HEK293 (cell line): ENCODE data around the gene CYP27C1.

Experiments used
- CTCF ChIA-PET: fragments of 350-600 bp; formaldehyde crosslinking; extraction: SDS; loops from one replicate; lab custom pipeline; 2021; ENCODE audit warnings: antibody characterized with exemption; lab: Yijun Ruan, JAX
- POLR2A ChIA-PET: fragments of 300-600 bp; formaldehyde crosslinking; extraction: SDS; loops from one replicate; lab custom pipeline; 2020; ENCODE audit warnings: antibody characterized with exemption, inconsistent platforms; lab: Yijun Ruan, JAX
- H3K27ac ChIP-seq: fragments of 200-500 bp; sonication (Bioruptor generic); 2 replicates; pipeline ENCODE4 v1.5.1; 2014; ENCODE audit warnings: low read depth, low read length, control low read depth, inconsistent platforms; ENCODE audit errors: extremely low read depth
- H3K36me3 ChIP-seq, 2 experiments: fragments of 200-500 bp in 1 of 2; sonication (Bioruptor generic) in 1 of 2; 1 replicate in 1 of 2; 2 replicates in 1 of 2; pipeline ENCODE4 v1.5.1; 2014 to 2017; ENCODE audit warnings: inconsistent platforms in 2 of 2, low read length in 2 of 2; ENCODE audit not compliant: control insufficient read depth in 2 of 2, insufficient read depth in 1 of 2
- H3K4me1 ChIP-seq: fragments of 200-500 bp; sonication (Bioruptor generic); 2 replicates; pipeline ENCODE4 v1.5.1; 2014; ENCODE audit warnings: mild to moderate bottlenecking, low read length, inconsistent platforms; ENCODE audit not compliant: control insufficient read depth, insufficient read depth
- H3K4me3 ChIP-seq: 2 replicates; pipeline ENCODE4 v1.5.1; 2011; ENCODE audit warnings: low read depth, mild to moderate bottlenecking, control low read depth, low read length, moderate library complexity
- H3K9me3 ChIP-seq: fragments of 200-500 bp; sonication (Bioruptor generic); 2 replicates; pipeline ENCODE4 v1.5.1; 2014; ENCODE audit warnings: low read depth, low read length, inconsistent platforms; ENCODE audit not compliant: control insufficient read depth, insufficient read depth
- FEZF1 ChIP-seq: fragments of 450-650 bp; formaldehyde crosslinking; IDR thresholded peaks from 2 replicates; pipeline ENCODE4 v1.5.1; 2016; ENCODE audit warnings: missing biosample characterization, missing genetic modification characterization
- HOXD13 ChIP-seq: sonication (generic); formaldehyde crosslinking; IDR thresholded peaks from 2 replicates; pipeline ENCODE4 v1.8.0; 2022; ENCODE audit warnings: missing genetic modification reagents, borderline replicate concordance
- KLF1 ChIP-seq: fragments of 450-650 bp; formaldehyde crosslinking; IDR thresholded peaks from 2 replicates; pipeline ENCODE4 v1.5.1; 2016; ENCODE audit warnings: missing biosample characterization, missing genetic modification characterization
- PBX3 ChIP-seq: sonication (generic); formaldehyde crosslinking; IDR thresholded peaks from 2 replicates; pipeline ENCODE4 v1.8.1; 2022; ENCODE audit warnings: mild to moderate bottlenecking, moderate library complexity, missing genetic modification reagents
- REST ChIP-seq: fragments of 450-650 bp; formaldehyde crosslinking; IDR thresholded peaks from 2 replicates; pipeline ENCODE4 v1.5.1; 2016; ENCODE audit warnings: missing biosample characterization, missing genetic modification characterization
- TRIM28 ChIP-seq: IDR thresholded peaks from 2 replicates; pipeline ENCODE4 v1.6.1; 2011; ENCODE audit warnings: low read length, control low read depth, borderline replicate concordance
- ZBTB20 ChIP-seq: fragments of 450-650 bp; formaldehyde crosslinking; IDR thresholded peaks from 2 replicates; pipeline ENCODE4 v1.5.1; 2016; ENCODE audit warnings: missing biosample characterization, missing genetic modification characterization
- ZNF155 ChIP-seq: fragments of 450-650 bp; formaldehyde crosslinking; IDR thresholded peaks from 2 replicates; pipeline ENCODE4 v1.5.1; 2016; ENCODE audit warnings: missing biosample characterization, missing genetic modification characterization
- ZNF202 ChIP-seq: fragments of 450-650 bp; formaldehyde crosslinking; IDR thresholded peaks from 2 replicates; pipeline ENCODE4 v1.5.1; 2016; ENCODE audit warnings: missing biosample characterization, missing genetic modification characterization, borderline replicate concordance
- ZNF221 ChIP-seq: fragments of 450-650 bp; formaldehyde crosslinking; IDR thresholded peaks from 2 replicates; pipeline ENCODE4 v1.5.1; 2017; ENCODE audit warnings: missing biosample characterization, missing genetic modification characterization, borderline replicate concordance
- ZNF24 ChIP-seq: fragments of 450-650 bp; formaldehyde crosslinking; IDR thresholded peaks from 2 replicates; pipeline ENCODE4 v1.5.1; 2016; ENCODE audit warnings: missing biosample characterization, missing genetic modification characterization
- ZNF266 ChIP-seq: fragments of 450-650 bp; formaldehyde crosslinking; IDR thresholded peaks from 2 replicates; pipeline ENCODE4 v1.5.1; 2016; ENCODE audit warnings: missing biosample characterization, missing genetic modification characterization, low read depth
- ZNF280C ChIP-seq: fragments of 450-650 bp; formaldehyde crosslinking; IDR thresholded peaks from 2 replicates; pipeline ENCODE4 v1.5.1; 2016; ENCODE audit warnings: missing biosample characterization, missing genetic modification characterization
- ZNF529 ChIP-seq: fragments of 450-650 bp; formaldehyde crosslinking; IDR thresholded peaks from 2 replicates; pipeline ENCODE4 v1.5.1; 2017; ENCODE audit warnings: missing genetic modification characterization, missing biosample characterization; ENCODE audit not compliant: insufficient replicate concordance
- ZNF548 ChIP-seq: fragments of 450-650 bp; formaldehyde crosslinking; IDR thresholded peaks from 2 replicates; pipeline ENCODE4 v1.5.1; 2016; ENCODE audit warnings: missing biosample characterization, missing genetic modification characterization
- ZNF555 ChIP-seq: fragments of 450-650 bp; formaldehyde crosslinking; conservative IDR thresholded peaks from 2 replicates; pipeline ENCODE4 v1.5.1; 2017; ENCODE audit warnings: missing biosample characterization, mild to moderate bottlenecking, missing genetic modification characterization, inconsistent platforms
- ZNF558 ChIP-seq: fragments of 450-650 bp; formaldehyde crosslinking; IDR thresholded peaks from 2 replicates; pipeline ENCODE4 v1.5.1; 2016; ENCODE audit warnings: missing biosample characterization, missing genetic modification characterization
- ZNF610 ChIP-seq: fragments of 450-650 bp; formaldehyde crosslinking; IDR thresholded peaks from 2 replicates; pipeline ENCODE4 v1.5.1; 2016; ENCODE audit warnings: missing biosample characterization, missing genetic modification characterization, borderline replicate concordance
- ZNF76 ChIP-seq: fragments of 450-650 bp; formaldehyde crosslinking; IDR thresholded peaks from 2 replicates; pipeline ENCODE4; 2016; ENCODE audit warnings: low read depth, missing biosample characterization, missing genetic modification characterization, borderline replicate concordance
- ZNF785 ChIP-seq: fragments of 450-650 bp; formaldehyde crosslinking; IDR thresholded peaks from 2 replicates; pipeline ENCODE4 v1.5.1; 2016; ENCODE audit warnings: missing biosample characterization, missing genetic modification characterization
- ZNF837 ChIP-seq: fragments of 450-650 bp; formaldehyde crosslinking; IDR thresholded peaks from 2 replicates; pipeline ENCODE4 v1.5.1; 2016; ENCODE audit warnings: missing biosample characterization, missing genetic modification characterization
- ZSCAN18 ChIP-seq: fragments of 450-650 bp; formaldehyde crosslinking; IDR thresholded peaks from 2 replicates; pipeline ENCODE4 v1.5.1; 2016; ENCODE audit warnings: missing biosample characterization, missing genetic modification characterization

The CYP27C1 gene

GRCh38 chr2:127137225-127137624, 82.9 kb downstream of the CYP27C1 start (continued):
- TF ChIP-seq HOXD13 (CRISPR knock-in tag): no peak

- H3K4me1 ChIP-seq: no peaks in the 10 kb centered on the region
- no peaks in the 10 kb centered on the region for H3K9me3 ChIP-seq
- ChIA-PET CTCF (no interaction called here), POLR2A (no interaction called here)
- H3K27ac ChIP-seq: no peak overlapping the region
- no peak for TF ChIP-seq ZNF610 (tag by site-specific recombination)
- no peak for TF ChIP-seq TRIM28
- TF ChIP-seq ZNF24: no peak
- no peak for TF ChIP-seq ZNF221
- TF ChIP-seq ZNF266 (tag by site-specific recombination): no peak
- TF ChIP-seq ZNF548: no peak
- no peak for TF ChIP-seq ZNF555 (tag by site-specific recombination)
- no peak for TF ChIP-seq ZNF76
- TF ChIP-seq ZBTB20 (tag by site-specific recombination): no peak
- TF ChIP-seq ZNF280C (tag by site-specific recombination): no peak
- H3K36me3 ChIP-seq: no peaks in the 10 kb centered on the region
- no peak overlapping the region for H3K4me3 ChIP-seq
These were observed 85.0 kb downstream of the CYP27C1 start for GRCh38 chr2:127134833-127135830.

GRCh38 chr2:127134235-127134634, 85.9 kb downstream of the CYP27C1 start:
- H3K36me3 ChIP-seq: no peaks in the 10 kb centered on the region
- no peaks in the 10 kb centered on the region for H3K4me1 ChIP-seq
- H3K4me3 ChIP-seq: no peak overlapping the region
- no peak overlapping the region for H3K27ac ChIP-seq
- no peaks in the 10 kb centered on the region for H3K9me3 ChIP-seq
- POLR2A ChIA-PET: interaction anchor here (0.6 kb wide), 1 partner anchor 64 kb away, joined by 4 read pairs; no protein-coding TSS in a partner anchor
- CTCF ChIA-PET: interaction anchor here (1.4 kb wide), 1 partner anchor 9 kb away, joined by 3 read pairs; no protein-coding TSS in a partner anchor
- no peak for TF ChIP-seq ZNF785 (tag by site-specific recombination)
- TF ChIP-seq ZNF558: no peak
- TF ChIP-seq FEZF1 (tag by site-specific recombination): no peak
- no peak for TF ChIP-seq ZSCAN18 (tag by site-specific recombination)
- no peak for TF ChIP-seq REST (tag by site-specific recombination)
- no peak for TF ChIP-seq ZNF202 (tag by site-specific recombination)
- no peak for TF ChIP-seq ZNF155
- TF ChIP-seq PBX3 (CRISPR knock-in tag): no peak
- TF ChIP-seq ZNF529 (tag by site-specific recombination): no peak
- TF ChIP-seq KLF1 (tag by site-specific recombination): no peak
- TF ChIP-seq ZNF837 (tag by site-specific recombination): no peak
- no peak for TF ChIP-seq ZNF280C (tag by site-specific recombination)
